Neural progenitor cell (in vitro differentiated cells): ENCODE measurements around the gene S100A4. TPM values are rescaled to one million over a fixed set of nuclear protein-coding genes. Genes with fewer than 3 reads are reported as not detected.
"Not testable (repeated sequence)": the region's sequence is repeated elsewhere in the genome, so short reads cannot be mapped to it uniquely, and the experiment has no call there.

Source experiments
- DNase-seq: peaks from one replicate; pipeline ENCODE4 v3.0.0-alpha.2; 2016; ENCODE audit warnings: low spot score
- H2AFZ ChIP-seq: fragments of 200-600 bp; sonication (generic); replicated peaks from 2 replicates; pipeline ENCODE4 v1.6.1; 2016; ENCODE audit warnings: antibody characterized with exemption
- H3F3A ChIP-seq: fragments of 200-600 bp; sonication (generic); 2 replicates; pipeline ENCODE4 v1.6.1; 2016; ENCODE audit warnings: antibody characterized with exemption, low read depth
- H3K27ac ChIP-seq: fragments of 200-600 bp; sonication (generic); 2 replicates; pipeline ENCODE4 v1.5.1; 2016; ENCODE audit warnings: mild to moderate bottlenecking
- H3K27me3 ChIP-seq: fragments of 200-600 bp; sonication (generic); 2 replicates; pipeline ENCODE4 v1.6.1; 2016; ENCODE audit warnings: mild to moderate bottlenecking, moderate library complexity
- H3K36me3 ChIP-seq: fragments of 200-600 bp; sonication (generic); 2 replicates; pipeline ENCODE4 v1.5.1; 2016
- H3K4me1 ChIP-seq: fragments of 200-600 bp; sonication (generic); 2 replicates; pipeline ENCODE4 v1.6.1; 2016; ENCODE audit warnings: mixed run types
- H3K4me2 ChIP-seq: fragments of 200-600 bp; sonication (generic); 2 replicates; pipeline ENCODE4 v1.6.1; 2016
- H3K4me3 ChIP-seq: fragments of 200-600 bp; sonication (generic); 2 replicates; pipeline ENCODE4 v1.5.1; 2016
- H3K79me2 ChIP-seq: fragments of 200-600 bp; sonication (generic); 2 replicates; pipeline ENCODE4 v1.6.1; 2016; ENCODE audit warnings: low read depth
- H3K9ac ChIP-seq: fragments of 200-600 bp; sonication (generic); 2 replicates; pipeline ENCODE4 v1.6.1; 2016
- H3K9me3 ChIP-seq: fragments of 200-600 bp; sonication (generic); 2 replicates; pipeline ENCODE4 v1.5.1; 2016; ENCODE audit warnings: low read depth
- H4K20me1 ChIP-seq: fragments of 200-600 bp; sonication (generic); 2 replicates; pipeline ENCODE4 v1.6.1; 2016; ENCODE audit warnings: low read depth
- H3K27ac Mint-ChIP-seq: 3 replicates; pipeline ENCODE4 v1.8.0; 2021; ENCODE audit warnings: mixed read lengths
- H3K27me3 Mint-ChIP-seq: 2 replicates; pipeline ENCODE4 v1.8.0; 2022; ENCODE audit warnings: low read depth, mild to moderate bottlenecking, inconsistent platforms, moderate library complexity, mixed read lengths; ENCODE audit not compliant: insufficient read depth
- H3K36me3 Mint-ChIP-seq: 3 replicates; pipeline ENCODE4 v1.8.0; 2021; ENCODE audit warnings: mixed read lengths
- H3K4me1 Mint-ChIP-seq: 3 replicates; pipeline ENCODE4 v1.8.0; 2021; ENCODE audit warnings: mixed read lengths
- H3K4me3 Mint-ChIP-seq: 3 replicates; pipeline ENCODE4 v1.8.0; 2021; ENCODE audit warnings: mild to moderate bottlenecking, moderate library complexity, mixed read lengths
- H3K9me3 Mint-ChIP-seq: 3 replicates; pipeline ENCODE4 v1.8.0; 2020; ENCODE audit warnings: mixed read lengths
- CTCF ChIP-seq: fragments of 200-600 bp; sonication (generic); IDR thresholded peaks from 2 replicates; pipeline ENCODE4 v1.5.1; 2017; ENCODE audit warnings: antibody characterized with exemption, mild to moderate bottlenecking
- EZH2 ChIP-seq: fragments of 200-600 bp; sonication (generic); IDR thresholded peaks from 2 replicates; pipeline ENCODE4 v1.6.1; 2017; ENCODE audit warnings: antibody characterized with exemption, mild to moderate bottlenecking, moderate library complexity
- EZH2phosphoT487 ChIP-seq: fragments of 200-600 bp; sonication (generic); IDR thresholded peaks from 2 replicates; pipeline ENCODE4 v1.6.1; 2017; ENCODE audit warnings: antibody characterized with exemption
- total RNA-seq: library from RNA; depleted of rRNA; stranded (reverse); fragments of >200 nt; gene quantifications from 2 replicates; pipeline ENCODE4 v1.2.3, GENCODE V29; 2015; ENCODE audit warnings: low replicate concordance

The S100A4 gene
- total RNA-seq, 1 donor from 2014 or later, result 34.3 TPM

DNA sequence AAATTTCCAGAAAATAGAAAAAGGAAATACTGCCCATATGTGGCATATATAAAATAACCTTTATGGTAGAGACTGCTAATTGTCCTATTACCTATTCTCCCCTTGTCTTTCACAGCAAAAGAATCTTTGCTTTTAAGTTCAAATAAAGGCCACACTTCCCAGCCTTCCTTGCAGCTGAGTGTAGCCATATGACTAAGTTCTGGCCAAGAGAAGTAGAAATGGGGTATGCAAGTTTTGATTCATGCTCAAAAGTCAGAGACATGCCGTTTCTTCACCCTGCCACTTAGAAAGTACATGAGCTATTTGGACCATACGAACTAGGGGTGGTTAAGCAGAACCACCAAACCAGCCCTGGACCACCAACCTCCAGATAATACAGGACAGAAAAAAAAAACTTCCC is 38.4 kb upstream of the S100A4 start:
- peaks cover 21% of the 10 kb centered on the region for H3K4me1 Mint-ChIP-seq
- Histone ChIP-seq H3K27ac (no peak overlapping the region), H3K4me2 (peak overlapping the region; percentile 45), H3K4me3 (no peak overlapping the region), H4K20me1 (no peaks in the 10 kb centered on the region), H3K36me3 (no peaks in the 10 kb centered on the region), H3K9me3 (no peaks in the 10 kb centered on the region), H2AFZ (no peak overlapping the region), H3K79me2 (no peaks in the 10 kb centered on the region), H3K4me1 (peaks cover 23% of the 10 kb centered on the region), H3F3A (peaks cover 15% of the 10 kb centered on the region), H3K27me3 (no peaks in the 10 kb centered on the region), H3K9ac (no peak overlapping the region)
- H3K27me3 Mint-ChIP-seq, result peaks cover 2% of the 10 kb centered on the region
- no peak overlapping the region for H3K27ac Mint-ChIP-seq
- peaks cover 4% of the 10 kb centered on the region for H3K9me3 Mint-ChIP-seq
- no peaks in the 10 kb centered on the region for H3K36me3 Mint-ChIP-seq
- DNase-seq, result no peak
- TF ChIP-seq EZH2phosphoT487 (no peak), CTCF (no peak), EZH2 (no peak)
- no peak overlapping the region for H3K4me3 Mint-ChIP-seq

DNA sequence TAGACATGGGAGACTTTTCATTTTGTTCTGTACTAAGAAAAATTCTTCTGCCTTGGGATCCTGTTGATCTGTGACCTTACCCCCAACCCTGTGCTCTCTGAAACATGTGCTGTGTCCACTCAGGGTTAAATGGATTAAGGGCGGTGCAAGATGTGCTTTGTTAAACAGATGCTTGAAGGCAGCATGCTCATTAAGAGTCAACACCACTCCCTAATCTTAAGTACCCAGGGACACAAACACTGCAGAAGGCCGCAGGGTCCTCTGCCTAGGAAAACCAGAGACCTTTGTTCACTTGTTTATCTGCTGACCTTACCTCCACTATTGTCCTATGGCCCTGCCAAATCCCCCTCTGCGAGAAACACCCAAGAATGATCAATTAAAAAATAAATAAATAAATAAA is 37.9 kb upstream of the S100A4 start:
- not testable (repeated sequence) for DNase-seq, H3K36me3 Mint-ChIP-seq, H3K9me3 Mint-ChIP-seq, H3K27ac Mint-ChIP-seq, H3K4me3 ChIP-seq, H3K79me2 ChIP-seq, H3K27ac ChIP-seq, H4K20me1 ChIP-seq, H3K27me3 Mint-ChIP-seq, H3K9me3 ChIP-seq, H3K27me3 ChIP-seq, H3K9ac ChIP-seq, H3K36me3 ChIP-seq, H3K4me3 Mint-ChIP-seq, H2AFZ ChIP-seq
- H3K4me1 ChIP-seq, result peaks cover 28% of the 10 kb centered on the region
- H3F3A ChIP-seq, result peaks cover 19% of the 10 kb centered on the region
- H3K4me2 ChIP-seq, result peak overlapping the region; percentile 45
- H3K4me1 Mint-ChIP-seq, result peaks cover 26% of the 10 kb centered on the region

GRCh38 chr1:153582836-153583235 is 37.2 kb upstream of the S100A4 start:
- H3K4me1 ChIP-seq, result peaks cover 35% of the 10 kb centered on the region
- not testable (repeated sequence) for H4K20me1 ChIP-seq, H3K27ac ChIP-seq, H3K36me3 Mint-ChIP-seq, H3K4me3 ChIP-seq, H3K4me3 Mint-ChIP-seq, H3K9ac ChIP-seq, H3K9me3 ChIP-seq, H3K27me3 ChIP-seq, DNase-seq, H3K79me2 ChIP-seq, H3K36me3 ChIP-seq, H3K9me3 Mint-ChIP-seq, H2AFZ ChIP-seq, H3K4me2 ChIP-seq, H3K27ac Mint-ChIP-seq, H3K27me3 Mint-ChIP-seq
- peaks cover 32% of the 10 kb centered on the region for H3K4me1 Mint-ChIP-seq
- H3F3A ChIP-seq, result peaks cover 20% of the 10 kb centered on the region

DNA sequence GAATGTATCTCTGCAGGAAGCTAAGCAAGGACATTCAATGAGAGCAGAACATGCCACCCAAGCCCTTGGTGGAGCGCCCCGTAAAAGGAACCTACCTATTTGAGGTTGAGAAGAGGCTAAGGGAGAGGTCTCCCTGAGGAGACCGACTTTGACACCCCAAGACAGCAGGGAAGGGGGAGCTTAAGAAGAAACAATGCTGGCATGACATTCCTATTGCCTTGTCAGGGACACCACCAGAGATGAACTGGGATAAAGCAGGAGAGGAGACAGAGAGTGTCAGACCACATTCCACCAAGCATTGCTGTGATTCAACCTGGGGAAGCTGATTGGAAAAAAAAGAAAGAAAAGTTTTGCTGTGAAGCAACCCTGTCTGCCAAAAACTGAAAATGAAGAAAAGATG is 33.3 kb upstream of the S100A4 start:
- H3K9me3 Mint-ChIP-seq, result peaks cover 9% of the 10 kb centered on the region
- H2AFZ ChIP-seq, result no peak overlapping the region
- peaks cover 25% of the 10 kb centered on the region for H3K4me1 ChIP-seq

More for the DNA sequence above, 33.3 kb upstream of the S100A4 start:
- H3K4me3 Mint-ChIP-seq, result no peak overlapping the region
- Histone ChIP-seq H3K4me3 (no peak overlapping the region), H3K79me2 (no peaks in the 10 kb centered on the region), H3F3A (peaks cover 21% of the 10 kb centered on the region), H4K20me1 (no peaks in the 10 kb centered on the region), H3K36me3 (no peaks in the 10 kb centered on the region), H3K9me3 (no peaks in the 10 kb centered on the region), H3K27me3 (no peaks in the 10 kb centered on the region), H3K27ac (no peak overlapping the region), H3K9ac (no peak overlapping the region), H3K4me2 (peak overlapping the region; percentile 6)
- H3K4me1 Mint-ChIP-seq, result peaks cover 17% of the 10 kb centered on the region
- H3K27ac Mint-ChIP-seq, result no peak overlapping the region
- no peaks in the 10 kb centered on the region for H3K36me3 Mint-ChIP-seq
- TF ChIP-seq EZH2, result no peak
- no peak for TF ChIP-seq CTCF
- TF ChIP-seq EZH2phosphoT487, result no peak
- peaks cover 2% of the 10 kb centered on the region for H3K27me3 Mint-ChIP-seq
- peak; percentile 22 for DNase-seq
